ENCODE measurements around the gene AGO1.

DNA sequence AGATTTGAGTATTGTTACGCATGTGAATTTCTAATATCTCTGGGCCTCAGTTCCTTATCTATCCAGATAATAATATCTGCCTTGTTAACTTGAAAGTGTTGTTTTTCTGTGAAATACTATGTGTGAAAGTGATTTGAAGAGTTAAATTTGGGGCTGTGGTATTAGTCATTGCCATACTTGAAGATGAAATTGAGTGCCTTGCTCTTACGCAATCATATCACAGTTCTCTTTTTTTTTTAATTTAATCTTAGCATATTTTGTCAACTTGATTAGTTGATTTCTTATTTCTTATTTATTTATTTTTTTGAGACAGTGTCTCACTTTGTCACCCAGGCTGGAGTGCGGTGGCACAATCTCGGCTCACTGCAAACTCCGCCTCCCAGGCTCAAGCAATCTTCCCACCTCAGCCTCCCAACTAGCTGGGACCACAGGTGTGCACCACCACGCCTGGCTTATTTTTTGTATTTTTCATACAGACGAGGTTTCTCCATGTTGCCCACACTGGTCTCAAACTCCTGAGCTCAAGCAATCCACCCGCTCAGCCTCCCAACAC is 44.2 kb upstream of the AGO1 start:
- TF ChIP-seq, protein P1, sequence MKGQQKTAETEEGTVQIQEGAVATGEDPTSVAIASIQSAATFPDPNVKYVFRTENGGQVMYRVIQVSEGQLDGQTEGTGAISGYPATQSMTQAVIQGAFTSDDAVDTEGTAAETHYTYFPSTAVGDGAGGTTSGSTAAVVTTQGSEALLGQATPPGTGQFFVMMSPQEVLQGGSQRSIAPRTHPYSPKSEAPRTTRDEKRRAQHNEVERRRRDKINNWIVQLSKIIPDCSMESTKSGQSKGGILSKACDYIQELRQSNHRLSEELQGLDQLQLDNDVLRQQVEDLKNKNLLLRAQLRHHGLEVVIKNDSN (IDR thresholded peaks at IDR 0.05; ENCODE audit: borderline replicate concordance, extremely low read length, insufficient read depth, low read depth, low read length), result no peak
- no peak for TF ChIP-seq WRNIP1 (IDR thresholded peaks at IDR 0.05; ENCODE audit: borderline replicate concordance, low read depth, low read length)
- TF ChIP-seq ZNF207 (IDR thresholded peaks at IDR 0.05; ENCODE audit: borderline replicate concordance), result no peak
- TF ChIP-seq POLR2AphosphoS2 (IDR thresholded peaks at IDR 0.05; ENCODE audit: low read depth, low read length), result no peak
